ENCODE data around the gene ZCWPW1. TPM values are rescaled to one million over a fixed set of nuclear protein-coding genes. Genes with fewer than 3 reads are reported as not detected.
"Not testable (repeated sequence)": the region's sequence is repeated elsewhere in the genome, so short reads cannot be mapped to it uniquely, and the experiment has no call there.

ZCWPW1 gene
- total and polyA plus RNA-seq, 5 donors, result 3.5 to 5.3 (median 4.6) TPM

GRCh38 chr7:100438731-100439130 lies 10.2 kb upstream of the ZCWPW1 start:
- H3K4me3 ChIP-seq (ENCODE audit: low read length); ATAC-seq; H3K9me3 ChIP-seq (ENCODE audit: control insufficient read depth, low read length); intact Hi-C loops (cut with DNase I); H3K4me1 ChIP-seq (ENCODE audit: control insufficient read depth, insufficient read depth, low read length); H3K27me3 ChIP-seq (ENCODE audit: control insufficient read depth, insufficient read depth); H3K27ac ChIP-seq (ENCODE audit: low read length); DNase-seq: not testable (repeated sequence)
- WGBS, result 93% methylated on average over 8 of the region's 8 CpGs

- no peak overlapping the region for H3K27ac ChIP-seq (ENCODE audit: low read length)
- no peaks in the 10 kb centered on the region for H3K27me3 ChIP-seq (ENCODE audit: control insufficient read depth, insufficient read depth)
- intact Hi-C loops (cut with DNase I), result no loop called here
- H3K4me1 ChIP-seq (ENCODE audit: control insufficient read depth, insufficient read depth, low read length), result peaks cover 6% of the 10 kb centered on the region
- 46% methylated on average over 2 of the region's 2 CpGs for WGBS
- no peaks in the 10 kb centered on the region for H3K9me3 ChIP-seq (ENCODE audit: control insufficient read depth, low read length)
- no peak overlapping the region for H3K4me3 ChIP-seq (ENCODE audit: low read length)
- no peak for DNase-seq
- ATAC-seq, result no peak
These were observed 9.7 kb upstream of the ZCWPW1 start for GRCh38 chr7:100438172-100438571.

GRCh38 chr7:100437150-100438100 lies 8.9 kb upstream of the ZCWPW1 start:
- Histone ChIP-seq H3K27me3 (ENCODE audit: control insufficient read depth, insufficient read depth) (no peaks in the 10 kb centered on the region), H3K4me3 (ENCODE audit: low read length) (no peak overlapping the region), H3K9me3 (ENCODE audit: control insufficient read depth, low read length) (no peaks in the 10 kb centered on the region), H3K4me1 (ENCODE audit: control insufficient read depth, insufficient read depth, low read length) (peaks cover 6% of the 10 kb centered on the region), H3K27ac (ENCODE audit: low read length) (no peak overlapping the region)
- intact Hi-C loops (cut with DNase I), result no loop called here
- DNase-seq (peak in 1 of 3 donors; percentile 55), ATAC-seq (peak in 1 of 2 donors; percentile 2)
- WGBS, result 91% methylated on average over 28 of the region's 28 CpGs

- 2% methylated on average over 81 of the region's 81 CpGs for WGBS
- Histone ChIP-seq H3K9me3 (ENCODE audit: control insufficient read depth, low read length) (no peaks in the 10 kb centered on the region), H3K4me3 (ENCODE audit: low read length) (peak overlapping the region; percentile 93), H3K27me3 (ENCODE audit: control insufficient read depth, insufficient read depth) (no peaks in the 10 kb centered on the region), H3K4me1 (ENCODE audit: control insufficient read depth, insufficient read depth, low read length) (peaks cover 12% of the 10 kb centered on the region), H3K27ac (ENCODE audit: low read length) (peak overlapping the region; percentile 90)
- ATAC-seq (peak; percentile 15 to 37), DNase-seq (peak; percentile 40 to 72 (median 71))
- intact Hi-C loops (cut with DNase I), result no loop called here
These were observed 7.2 kb upstream of the ZCWPW1 start for GRCh38 chr7:100435401-100436304.

DNA sequence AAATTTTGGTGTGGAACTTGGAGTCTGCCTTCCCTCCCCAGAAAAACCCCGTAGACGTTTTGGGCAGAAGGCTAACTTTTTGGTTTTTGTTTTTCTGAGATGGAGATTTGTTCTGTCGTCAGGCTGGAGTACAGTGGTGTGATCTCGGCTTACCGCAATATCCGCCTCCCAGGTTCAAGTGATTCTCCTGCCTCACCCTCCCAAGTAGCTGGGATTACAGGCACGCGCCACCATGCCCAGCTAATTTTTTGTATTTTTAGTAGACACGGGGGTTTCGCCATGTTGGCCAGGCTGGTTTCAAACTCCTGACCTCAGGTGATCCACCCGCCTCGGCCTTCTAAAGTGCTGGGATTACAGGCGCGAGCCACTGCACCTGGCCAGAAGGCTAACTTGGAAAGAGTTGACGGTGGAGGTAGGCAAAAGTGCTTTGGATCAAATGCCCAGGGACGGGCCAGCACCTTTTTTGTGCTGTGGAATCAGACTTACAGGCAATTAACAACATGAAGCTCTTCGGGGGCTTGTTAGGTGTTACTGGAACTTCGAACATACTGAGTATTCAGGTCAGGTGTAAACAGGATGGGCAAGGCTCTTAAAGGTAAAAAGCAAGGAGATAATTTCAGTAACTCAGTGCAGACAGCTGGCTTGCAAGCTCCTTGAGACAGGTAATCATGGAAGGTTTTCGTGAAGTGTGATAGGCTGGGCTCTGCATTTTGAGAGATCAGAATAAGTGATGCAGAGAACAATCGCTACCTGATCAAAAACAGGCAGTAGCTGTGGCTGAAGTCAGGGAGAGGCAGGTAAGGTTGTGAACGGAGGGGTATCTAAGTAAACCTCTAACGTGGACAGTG lies 6.0 kb upstream of the ZCWPW1 start:
- intact Hi-C loops (cut with DNase I), result no loop called here
- Histone ChIP-seq H3K9me3 (ENCODE audit: control insufficient read depth, low read length) (no peaks in the 10 kb centered on the region), H3K4me1 (ENCODE audit: control insufficient read depth, insufficient read depth, low read length) (peaks cover 12% of the 10 kb centered on the region), H3K27ac (ENCODE audit: low read length) (no peak overlapping the region), H3K4me3 (ENCODE audit: low read length) (no peak overlapping the region), H3K27me3 (ENCODE audit: control insufficient read depth, insufficient read depth) (no peaks in the 10 kb centered on the region)
- ATAC-seq (no peak), DNase-seq (no peak)
- WGBS, result 86% methylated on average over 22 of the region's 22 CpGs

- Histone ChIP-seq H3K27ac (ENCODE audit: low read length) (no peak overlapping the region), H3K9me3 (ENCODE audit: control insufficient read depth, low read length) (no peaks in the 10 kb centered on the region), H3K4me1 (ENCODE audit: control insufficient read depth, insufficient read depth, low read length) (peaks cover 12% of the 10 kb centered on the region), H3K27me3 (ENCODE audit: control insufficient read depth, insufficient read depth) (no peaks in the 10 kb centered on the region), H3K4me3 (ENCODE audit: low read length) (no peak overlapping the region)
- intact Hi-C loops (cut with DNase I), result no loop called here
- no peak for ATAC-seq
- 73% methylated on average over 10 of the region's 10 CpGs for WGBS
- no peak for DNase-seq
These were observed 5.2 kb upstream of the ZCWPW1 start for GRCh38 chr7:100433592-100434296.

- 59% methylated on average over 4 of the region's 4 CpGs for WGBS
- DNase-seq (no peak), ATAC-seq (no peak)
- peaks cover 12% of the 10 kb centered on the region for H3K4me1 ChIP-seq (ENCODE audit: control insufficient read depth, insufficient read depth, low read length)
- H3K4me3 ChIP-seq (ENCODE audit: low read length), result no peak overlapping the region
- no peak overlapping the region for H3K27ac ChIP-seq (ENCODE audit: low read length)
- H3K9me3 ChIP-seq (ENCODE audit: control insufficient read depth, low read length), result no peaks in the 10 kb centered on the region
- H3K27me3 ChIP-seq (ENCODE audit: control insufficient read depth, insufficient read depth), result no peaks in the 10 kb centered on the region
- intact Hi-C loops (cut with DNase I), result no loop called here
These were observed 4.7 kb upstream of the ZCWPW1 start for GRCh38 chr7:100433276-100433591.

DNA sequence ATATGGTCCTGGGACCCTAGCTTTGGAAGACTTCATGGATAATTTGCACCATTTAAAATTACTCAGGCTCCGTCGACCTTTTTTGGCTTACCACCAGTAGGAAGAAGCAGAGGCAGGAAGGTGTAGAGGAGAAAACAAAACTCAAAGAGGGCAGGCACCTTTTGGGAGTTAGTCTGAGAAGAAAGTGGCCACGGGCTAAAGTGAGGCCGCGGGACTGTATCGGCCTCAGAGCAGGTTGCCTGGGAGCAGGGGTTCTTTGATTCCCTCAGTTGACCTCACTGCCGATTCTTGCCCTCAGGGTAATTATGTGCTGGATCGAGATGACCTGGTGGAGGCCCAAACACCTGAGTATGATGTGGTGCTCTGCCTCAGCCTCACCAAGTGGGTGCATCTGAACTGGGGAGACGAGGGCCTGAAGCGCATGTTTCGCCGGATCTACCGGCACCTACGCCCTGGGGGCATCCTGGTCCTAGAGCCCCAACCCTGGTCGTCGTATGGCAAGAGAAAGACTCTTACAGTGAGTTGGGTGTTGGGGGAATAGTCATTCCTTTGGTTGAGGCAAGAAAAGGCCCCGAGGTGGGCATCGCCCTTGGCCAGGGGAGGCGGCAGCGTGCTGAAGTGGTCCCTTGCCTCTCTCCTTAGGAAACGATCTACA lies 4.2 kb upstream of the ZCWPW1 start:
- Histone ChIP-seq H3K4me1 (ENCODE audit: control insufficient read depth, insufficient read depth, low read length) (peaks cover 12% of the 10 kb centered on the region), H3K27ac (ENCODE audit: low read length) (no peak overlapping the region), H3K27me3 (ENCODE audit: control insufficient read depth, insufficient read depth) (no peaks in the 10 kb centered on the region), H3K4me3 (ENCODE audit: low read length) (no peak overlapping the region), H3K9me3 (ENCODE audit: control insufficient read depth, low read length) (no peaks in the 10 kb centered on the region)
- intact Hi-C loops (cut with DNase I), result no loop called here
- 85% methylated on average over 21 of the region's 21 CpGs for WGBS
- ATAC-seq (no peak), DNase-seq (no peak)

- DNase-seq, result no peak
- ATAC-seq, result no peak
- no peak overlapping the region for H3K27ac ChIP-seq (ENCODE audit: low read length)
- 53% methylated on average over 4 of the region's 4 CpGs for WGBS
- H3K27me3 ChIP-seq (ENCODE audit: control insufficient read depth, insufficient read depth), result no peaks in the 10 kb centered on the region
- no peaks in the 10 kb centered on the region for H3K9me3 ChIP-seq (ENCODE audit: control insufficient read depth, low read length)
- H3K4me1 ChIP-seq (ENCODE audit: control insufficient read depth, insufficient read depth, low read length), result peaks cover 12% of the 10 kb centered on the region
- intact Hi-C loops (cut with DNase I), result no loop called here
- no peak overlapping the region for H3K4me3 ChIP-seq (ENCODE audit: low read length)
These were observed 3.5 kb upstream of the ZCWPW1 start for GRCh38 chr7:100432053-100432452.

GRCh38 chr7:100431286-100431735 lies 2.8 kb upstream of the ZCWPW1 start:
- intact Hi-C loops (cut with DNase I), result no loop called here
- Histone ChIP-seq H3K27me3 (ENCODE audit: control insufficient read depth, insufficient read depth) (no peaks in the 10 kb centered on the region), H3K4me1 (ENCODE audit: control insufficient read depth, insufficient read depth, low read length) (peaks cover 12% of the 10 kb centered on the region), H3K27ac (ENCODE audit: low read length) (no peak overlapping the region), H3K4me3 (ENCODE audit: low read length) (no peak overlapping the region), H3K9me3 (ENCODE audit: control insufficient read depth, low read length) (no peaks in the 10 kb centered on the region)
- peak in 1 of 3 donors; percentile 65 for DNase-seq
- 84% methylated on average over 23 of the region's 23 CpGs for WGBS
- ATAC-seq, result no peak

All from right cardiac atrium (tissue), 5 donors.